NCI-H2196 treated with DMSO at 0.1 percent for 48 hours (cell line): ENCODE data around the gene HPSE2.

Experiments used
- DNase-seq: peaks from one replicate; lab custom pipeline; 2025; ENCODE audit not compliant: unreplicated experiment; lab: John Stamatoyannopoulos, UW

Gene HPSE2

GRCh38 chr10:98445200-98445812 is 790.3 kb downstream of the HPSE2 start:
- DNase-seq, result no peak

- no peak for DNase-seq
Measured at GRCh38 chr10:98444314-98445006, 791.2 kb downstream of the HPSE2 start.

GRCh38 chr10:98438715-98439114 is 796.9 kb downstream of the HPSE2 start:
- no peak for DNase-seq

GRCh38 chr10:98436704-98437103 is 798.9 kb downstream of the HPSE2 start:
- DNase-seq, result no peak

GRCh38 chr10:98435178-98435577 is 800.5 kb downstream of the HPSE2 start:
- DNase-seq, result no peak

DNA sequence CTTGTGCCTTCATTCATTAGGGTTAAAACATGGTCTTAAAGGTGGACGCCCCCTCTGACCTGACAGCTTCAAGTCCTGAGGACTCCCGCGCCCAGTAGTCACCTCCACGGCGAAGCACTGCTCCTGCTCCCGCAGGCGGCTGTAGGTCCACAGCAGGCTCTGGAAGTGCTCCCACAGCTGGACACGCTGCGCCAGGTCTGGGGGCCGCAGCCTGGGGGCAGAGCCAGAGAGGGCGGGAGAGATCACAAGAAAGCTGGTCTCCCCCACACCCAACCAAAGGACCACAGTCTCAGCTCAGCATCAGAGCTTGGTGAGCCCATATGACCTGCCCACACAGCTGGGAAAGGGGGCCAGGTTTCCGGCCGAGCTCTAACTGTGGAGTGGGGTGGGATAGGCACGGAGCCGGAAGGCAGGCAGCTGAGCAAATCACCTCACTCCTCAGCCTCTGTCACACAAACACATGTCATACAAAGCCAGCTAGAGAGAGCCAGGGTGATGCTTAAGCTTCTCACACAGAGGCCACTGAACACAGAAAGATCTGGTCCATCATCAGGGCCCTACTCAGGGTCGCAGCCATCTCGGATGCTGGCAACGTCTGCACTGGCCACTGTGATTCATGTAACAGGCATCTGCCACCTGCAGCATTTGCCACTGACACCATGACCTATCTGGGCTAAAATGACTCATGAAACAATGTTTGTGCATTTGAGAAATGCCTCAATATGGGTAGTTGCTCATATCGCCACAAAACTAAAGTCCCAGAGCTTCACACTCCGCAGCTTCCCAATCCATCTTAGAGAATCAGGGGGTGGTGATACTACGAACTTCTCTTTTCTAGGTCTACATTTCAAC is 801.5 kb downstream of the HPSE2 start:
- no peak for DNase-seq

GRCh38 chr10:98433371-98433770 is 802.3 kb downstream of the HPSE2 start:
- no peak for DNase-seq

DNA sequence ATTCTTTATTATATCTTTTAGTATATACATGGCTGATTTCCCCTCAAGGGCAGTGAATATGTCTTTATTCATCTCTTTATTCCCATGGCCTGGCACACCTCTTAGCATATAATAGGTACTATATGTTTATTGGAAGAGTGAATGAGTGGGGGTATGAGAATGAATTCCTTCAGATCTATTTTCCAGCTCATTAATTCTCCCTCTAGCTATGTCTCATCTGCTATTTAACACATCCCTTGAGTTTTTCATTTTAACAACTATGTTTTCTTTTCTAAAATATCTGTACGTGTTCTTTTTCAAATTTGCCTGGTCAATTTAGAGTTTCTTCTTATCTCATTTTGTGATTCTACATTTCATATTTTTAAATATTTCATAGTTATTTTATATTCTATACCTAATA is 803.3 kb downstream of the HPSE2 start:
- DNase-seq, result no peak

GRCh38 chr10:98431016-98431415 is 804.6 kb downstream of the HPSE2 start:
- no peak for DNase-seq

DNA sequence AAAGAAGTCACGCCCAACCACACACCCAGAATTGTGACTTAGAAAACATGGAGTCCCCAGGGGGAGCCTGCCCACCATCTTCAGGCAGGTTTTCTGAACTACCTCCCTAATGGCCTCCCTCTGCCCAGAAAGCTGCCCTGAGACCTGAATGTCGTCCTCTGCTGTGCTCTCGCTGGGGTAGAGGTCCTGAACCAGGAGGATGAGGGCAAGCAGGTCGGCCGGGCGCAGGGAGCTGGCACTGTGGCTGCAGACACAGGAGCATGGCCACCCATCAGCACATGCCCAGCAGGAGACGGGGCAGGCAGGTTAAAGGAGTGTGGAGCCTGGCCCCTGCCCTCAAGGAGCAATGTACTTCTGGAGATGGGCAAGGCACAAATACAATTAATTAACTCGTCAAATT is 805.2 kb downstream of the HPSE2 start:
- no peak for DNase-seq

DNA sequence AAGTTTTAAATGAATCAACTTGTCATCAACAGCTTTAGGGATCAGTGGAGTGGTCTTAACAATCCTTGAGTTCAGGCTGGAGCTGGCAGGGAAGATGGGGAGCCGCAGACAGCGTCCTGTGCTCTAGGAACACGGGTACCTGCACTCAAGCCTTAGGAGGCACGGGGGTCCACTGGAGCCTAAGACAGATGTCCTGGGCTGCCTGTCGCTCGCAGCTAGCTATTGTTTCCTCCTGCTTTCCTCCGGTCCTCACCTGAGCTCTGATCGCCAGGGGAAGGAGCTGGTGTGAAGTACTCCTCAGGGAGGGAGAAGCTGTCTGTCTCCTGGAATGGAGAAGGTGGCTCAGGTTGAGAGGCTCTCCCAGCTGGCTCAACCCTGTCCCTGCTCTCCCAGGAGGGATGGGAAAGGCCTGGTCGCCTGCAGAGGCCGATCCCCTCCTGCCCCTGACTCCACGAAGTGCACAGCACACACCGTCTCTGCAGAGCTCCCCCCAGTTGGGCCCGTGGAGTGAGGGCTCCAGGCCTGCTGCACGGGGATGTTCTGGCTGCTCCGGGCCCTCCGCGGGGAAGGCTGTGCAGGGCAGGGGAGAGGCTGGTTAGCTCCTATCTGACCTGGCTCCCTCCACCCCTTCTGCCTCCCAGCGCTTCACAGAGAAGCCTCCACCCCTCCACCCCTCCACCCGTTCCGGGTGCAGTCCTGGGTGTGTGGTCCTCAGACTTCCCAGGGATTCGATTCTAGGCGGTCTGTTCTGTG is 806.2 kb downstream of the HPSE2 start:
- DNase-seq, result no peak

DNA sequence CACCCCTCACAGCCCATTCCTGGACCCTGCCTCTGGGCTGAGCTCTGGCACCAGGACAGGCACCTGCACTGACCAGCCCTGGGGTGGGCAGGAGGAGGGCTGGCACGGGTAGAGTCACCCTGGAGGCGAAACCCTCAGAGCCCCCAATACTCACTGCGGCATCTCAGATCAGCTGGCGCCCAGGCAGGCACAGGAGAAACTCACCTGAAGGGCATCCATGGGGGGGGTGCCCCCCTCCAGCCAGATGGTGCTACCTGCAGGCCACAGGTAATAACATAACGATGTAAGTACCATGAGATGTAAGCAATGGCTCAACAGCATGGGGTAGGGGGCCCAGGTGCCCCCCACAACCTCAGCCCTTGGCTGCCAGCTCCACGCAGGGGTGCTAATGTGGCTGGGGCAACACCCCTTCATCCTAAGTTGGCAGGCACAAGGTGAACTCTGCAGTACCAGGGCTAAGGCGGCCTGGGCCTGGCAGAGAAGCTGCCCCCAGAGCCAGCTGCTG is 808.6 kb downstream of the HPSE2 start:
- no peak for DNase-seq

- DNase-seq, result no peak
Measured at GRCh38 chr10:98425511-98426352, 809.9 kb downstream of the HPSE2 start.

GRCh38 chr10:98424295-98425254 is 811.1 kb downstream of the HPSE2 start:
- no peak for DNase-seq

DNA sequence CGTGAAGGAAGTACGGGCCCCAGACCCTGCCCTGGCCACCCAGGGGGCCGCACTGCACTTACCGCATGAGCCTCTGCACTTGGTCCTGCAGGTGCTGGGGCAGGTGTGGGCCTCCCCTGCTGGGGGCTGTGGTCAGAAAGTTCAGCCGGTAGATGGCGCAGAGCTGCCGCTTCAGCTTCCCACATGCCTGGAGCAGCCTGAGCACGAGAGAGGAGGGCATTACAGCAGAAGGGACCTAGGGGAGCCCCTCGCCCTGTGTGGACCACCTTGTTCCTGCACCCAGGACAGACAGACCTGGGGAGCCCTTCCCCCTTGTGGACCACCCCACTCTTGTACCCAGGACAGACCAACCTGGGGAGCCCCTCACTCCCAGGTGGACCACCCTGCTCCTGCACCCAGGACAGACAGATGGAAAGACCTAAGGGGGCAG is 811.9 kb downstream of the HPSE2 start:
- DNase-seq, result no peak

DNA sequence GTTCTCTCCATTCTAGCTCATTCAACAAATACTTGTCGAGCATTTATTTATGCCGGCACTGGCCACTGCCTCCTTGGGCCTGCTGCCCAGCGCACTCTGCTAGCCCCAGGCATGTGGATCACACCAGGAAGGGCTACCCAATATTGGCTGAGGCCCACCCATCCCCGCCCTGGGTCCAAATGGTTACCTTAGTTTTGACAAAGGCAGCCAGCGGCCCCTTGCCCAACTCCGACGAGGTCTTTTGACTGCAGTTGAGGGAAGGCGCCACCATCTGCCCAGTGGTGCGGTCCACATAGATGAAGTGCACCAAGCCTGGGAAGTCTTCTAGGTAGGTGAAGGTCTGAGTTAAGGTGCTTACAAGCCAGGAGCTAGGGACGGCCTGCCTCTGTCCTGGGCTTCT is 813.5 kb downstream of the HPSE2 start:
- no peak for DNase-seq

GRCh38 chr10:98420786-98421185 is 814.9 kb downstream of the HPSE2 start:
- DNase-seq, result no peak

- no peak for DNase-seq
Measured at GRCh38 chr10:98419469-98420261, 816.0 kb downstream of the HPSE2 start.
